Omental fat pad (tissue), 4 donors: ENCODE measurements around the gene PDE6A. TPM values are rescaled to one million over a fixed set of nuclear protein-coding genes. Genes with fewer than 3 reads are reported as not detected.

Experiments used
- ATAC-seq: fragments of 150-250 bp; one replicate; pipeline ENCODE4 v1.9.1; 2016; ENCODE audit warnings: mild to moderate bottlenecking, moderate library complexity; ENCODE audit not compliant: low FRiP score
- DNase-seq: peaks from one replicate; pipeline ENCODE4 v3.0.0-alpha.2; 2019; ENCODE audit warnings: low spot score
- CTCF ChIP-seq, 3 donors: fragments of 450-650 bp; IDR thresholded peaks; one replicate each; pipeline ENCODE4 v1.5.1; 2016 to 2017; ENCODE audit warnings: antibody characterized with exemption in 3 of 3, mild to moderate bottlenecking in 3 of 3, moderate library complexity in 2 of 3
- total RNA-seq, 4 donors: library from RNA; depleted of rRNA; stranded (reverse); fragments of >200 nt; gene quantifications; one replicate each; pipeline ENCODE4 v1.1.0, GENCODE V29; 2016

PDE6A gene
- total RNA-seq, 4 donors from 2014 or later: not detected

GRCh38 chr5:149878371-149878770, 66.2 kb downstream of the PDE6A start:
- ATAC-seq: no peak
- no peak for DNase-seq
- no peak for TF ChIP-seq CTCF (IDR thresholded peaks at IDR 0.05)

GRCh38 chr5:149873896-149874295, 70.7 kb downstream of the PDE6A start:
- DNase-seq: no peak
- TF ChIP-seq CTCF (IDR thresholded peaks at IDR 0.05): no peak
- no peak for ATAC-seq

GRCh38 chr5:149872351-149873040, 72.1 kb downstream of the PDE6A start:
- no peak for ATAC-seq
- TF ChIP-seq CTCF (IDR thresholded peaks at IDR 0.05): no peak
- DNase-seq: no peak

GRCh38 chr5:149871471-149871870, 73.1 kb downstream of the PDE6A start:
- ATAC-seq (no peak), DNase-seq (no peak)
- TF ChIP-seq CTCF (IDR thresholded peaks at IDR 0.05): no peak

GRCh38 chr5:149870697-149871096, 73.9 kb downstream of the PDE6A start:
- TF ChIP-seq CTCF (IDR thresholded peaks at IDR 0.05): no peak
- no peak for ATAC-seq
- no peak for DNase-seq

- DNase-seq (no peak), ATAC-seq (no peak)
- no peak for TF ChIP-seq CTCF (IDR thresholded peaks at IDR 0.05)
Observed at GRCh38 chr5:149870232-149870631, 74.4 kb downstream of the PDE6A start.

GRCh38 chr5:149869411-149869821, 75.2 kb downstream of the PDE6A start:
- no peak for ATAC-seq
- no peak for TF ChIP-seq CTCF (IDR thresholded peaks at IDR 0.05)
- no peak for DNase-seq
